Epithelial cell of esophagus (primary cell): Measurements from ENCODE around the gene NACC1.

ENCODE experiments used
- DNase-seq: peaks from one replicate; pipeline ENCODE4 v3.0.0; 2010; ENCODE audit warnings: low read depth
- H3K4me3 ChIP-seq: 2 replicates; pipeline ENCODE4 v1.5.1; 2011; ENCODE audit warnings: mild to moderate bottlenecking, low read length, control low read depth
- TF ChIP-seq, protein P1 (sequence below): IDR thresholded peaks from 2 replicates; pipeline ENCODE4 v1.5.1; 2011; ENCODE audit warnings: low read depth, mild to moderate bottlenecking, low read length, control low read depth, inconsistent platforms; ENCODE audit not compliant: insufficient read depth; ENCODE audit errors: missing control alignments

Gene NACC1

DNA sequence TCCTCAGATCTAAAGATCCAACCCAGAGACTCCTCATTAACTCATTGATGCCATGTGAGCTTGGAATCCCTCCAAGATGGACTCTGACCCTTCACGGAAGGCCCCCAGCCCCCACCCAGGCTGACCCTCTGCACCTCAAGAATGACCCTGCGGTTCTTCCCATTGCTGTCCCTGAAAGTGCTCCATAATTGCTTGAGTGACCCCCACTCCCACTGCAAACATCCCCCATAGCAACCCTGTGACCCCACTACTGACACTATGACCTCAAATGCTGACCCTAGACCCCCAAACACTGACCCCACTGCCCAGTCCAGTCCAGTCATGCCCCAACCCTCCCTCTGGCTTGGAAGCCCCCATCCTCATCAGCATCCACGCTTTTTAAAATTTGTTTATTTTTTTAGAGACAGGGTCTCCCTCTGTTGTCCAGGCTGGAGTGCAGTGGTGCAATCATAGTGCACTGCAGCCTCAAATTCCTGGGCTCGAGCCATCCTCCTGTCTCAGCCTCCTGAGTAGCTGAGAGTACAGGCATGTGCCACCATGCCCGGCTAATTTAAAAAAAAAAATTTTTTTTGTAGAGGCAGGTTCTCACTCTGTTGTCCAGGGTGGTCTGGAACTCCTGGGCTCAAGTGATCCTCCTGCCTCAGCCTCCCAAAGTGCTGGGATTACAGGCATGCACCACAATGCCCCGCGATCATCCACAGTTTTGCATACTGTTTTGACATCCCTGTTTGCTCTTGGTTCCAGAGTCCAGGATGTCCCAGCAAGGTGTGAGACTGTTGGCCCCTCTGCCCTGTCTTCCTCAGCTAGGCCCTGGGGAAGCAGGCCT, 16.3 kb upstream of the NACC1 start:
- TF ChIP-seq, protein P1, sequence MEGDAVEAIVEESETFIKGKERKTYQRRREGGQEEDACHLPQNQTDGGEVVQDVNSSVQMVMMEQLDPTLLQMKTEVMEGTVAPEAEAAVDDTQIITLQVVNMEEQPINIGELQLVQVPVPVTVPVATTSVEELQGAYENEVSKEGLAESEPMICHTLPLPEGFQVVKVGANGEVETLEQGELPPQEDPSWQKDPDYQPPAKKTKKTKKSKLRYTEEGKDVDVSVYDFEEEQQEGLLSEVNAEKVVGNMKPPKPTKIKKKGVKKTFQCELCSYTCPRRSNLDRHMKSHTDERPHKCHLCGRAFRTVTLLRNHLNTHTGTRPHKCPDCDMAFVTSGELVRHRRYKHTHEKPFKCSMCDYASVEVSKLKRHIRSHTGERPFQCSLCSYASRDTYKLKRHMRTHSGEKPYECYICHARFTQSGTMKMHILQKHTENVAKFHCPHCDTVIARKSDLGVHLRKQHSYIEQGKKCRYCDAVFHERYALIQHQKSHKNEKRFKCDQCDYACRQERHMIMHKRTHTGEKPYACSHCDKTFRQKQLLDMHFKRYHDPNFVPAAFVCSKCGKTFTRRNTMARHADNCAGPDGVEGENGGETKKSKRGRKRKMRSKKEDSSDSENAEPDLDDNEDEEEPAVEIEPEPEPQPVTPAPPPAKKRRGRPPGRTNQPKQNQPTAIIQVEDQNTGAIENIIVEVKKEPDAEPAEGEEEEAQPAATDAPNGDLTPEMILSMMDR = no peak
- no peak for DNase-seq
- no peak overlapping the region for H3K4me3 ChIP-seq

DNA sequence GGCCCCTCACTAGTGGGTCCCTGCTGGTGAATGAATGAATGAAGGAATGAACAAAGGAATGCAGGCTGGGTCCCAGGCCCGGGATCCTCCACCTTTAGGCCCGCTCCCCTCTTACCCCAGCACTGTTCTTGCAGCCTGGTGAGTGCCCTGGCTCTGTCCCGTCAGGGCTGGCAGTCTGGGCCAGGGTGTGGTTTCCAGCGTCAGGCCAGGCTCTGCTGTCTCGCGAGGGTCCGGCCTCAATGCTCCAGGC, 15.7 kb upstream of the NACC1 start:
- H3K4me3 ChIP-seq = peak overlapping the region; percentile 24
- DNase-seq = no peak
- TF ChIP-seq, protein P1 = no peak

DNA sequence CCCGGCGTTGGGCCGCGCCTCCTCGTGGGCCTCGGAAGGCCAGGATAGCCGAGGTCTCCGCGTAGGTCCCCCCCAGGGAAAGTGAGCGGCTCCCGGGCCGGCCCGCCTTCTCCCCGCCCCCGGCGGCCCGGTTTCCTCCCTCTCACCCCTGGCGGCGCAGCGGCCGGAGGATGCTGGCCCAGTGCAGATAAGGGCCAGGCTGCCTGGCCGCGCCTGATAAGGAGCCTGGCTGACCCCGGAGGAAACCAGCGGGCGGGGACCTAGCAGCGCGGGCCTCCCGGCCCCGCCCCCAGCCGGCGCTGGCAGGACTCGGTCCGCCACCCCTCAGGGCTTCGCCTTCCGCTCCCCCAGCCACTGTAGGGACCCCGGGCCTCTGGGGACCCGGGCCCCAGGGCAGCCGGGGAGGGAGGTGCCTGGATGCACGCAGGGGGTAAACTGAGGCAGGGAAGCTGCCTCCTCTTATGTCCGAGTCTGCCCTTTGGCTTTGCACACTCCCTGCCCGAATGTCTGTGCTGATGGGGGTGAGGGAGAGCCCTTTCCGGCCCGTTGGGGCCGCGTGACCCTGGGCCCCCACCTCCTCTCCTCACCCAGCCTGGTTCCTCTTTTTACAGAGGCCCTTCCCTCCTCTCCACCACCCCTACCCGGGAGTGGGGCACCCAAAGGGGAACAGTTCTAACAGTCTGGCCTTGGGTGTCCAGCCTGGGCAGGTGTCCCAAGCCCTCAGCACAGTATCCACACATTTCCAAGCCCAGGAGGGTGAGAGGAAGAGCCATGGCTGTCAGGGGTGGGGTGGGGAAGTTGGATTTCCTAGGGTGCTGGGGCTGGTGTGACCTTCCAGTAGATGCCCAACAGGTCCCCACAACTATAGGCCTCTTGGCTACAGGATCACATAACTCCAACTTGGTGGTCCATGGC, 15.1 kb upstream of the NACC1 start, which contains the start of gene LYL1:
LYL1 (minus strand) TSS at position 193 of the 915 bp plus-strand sequence. CDS start 1,687 bp downstream, outside the sequence.
- TF ChIP-seq, protein P1 = no peak
- peak within 1 kb of the TSS; percentile 24 for H3K4me3 ChIP-seq

DNA sequence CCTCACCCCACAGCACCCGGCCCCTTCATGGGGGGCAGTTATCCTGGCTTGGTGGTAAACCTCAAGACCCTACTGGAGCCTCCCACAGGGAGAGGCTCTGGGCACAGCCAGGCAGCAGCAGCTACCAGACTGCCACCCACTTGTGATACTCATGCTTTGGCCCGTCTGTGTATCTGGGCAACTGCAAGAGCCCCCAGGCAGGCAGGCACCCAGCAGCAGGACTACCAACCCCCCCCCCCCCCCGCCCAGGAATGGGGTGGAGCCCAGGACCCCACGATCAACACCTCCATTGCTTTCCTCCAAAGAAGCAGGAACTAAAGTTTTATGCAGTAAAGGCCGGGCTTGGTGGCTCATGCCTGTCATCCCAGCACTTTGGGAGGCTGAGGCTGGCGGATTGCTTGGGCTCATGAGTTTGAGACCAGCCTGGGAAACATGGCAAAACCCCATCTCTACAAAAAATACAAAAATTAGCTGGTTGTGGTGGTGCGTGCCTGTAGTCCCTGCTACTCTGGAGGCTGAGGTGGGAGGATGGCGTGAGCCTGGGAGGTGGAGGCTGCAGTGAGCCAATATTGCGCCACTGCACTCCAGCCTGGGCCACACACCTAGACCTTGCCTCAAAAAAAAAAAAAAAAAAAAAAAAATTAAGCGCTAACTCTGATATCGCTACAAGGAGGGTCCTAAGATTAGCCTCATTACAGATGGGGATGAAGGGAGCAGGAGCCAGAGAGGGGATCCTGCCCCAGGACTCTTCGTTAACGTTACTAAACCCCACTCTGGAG, 14.3 kb upstream of the NACC1 start:
- DNase-seq = no peak
- H3K4me3 ChIP-seq = no peak overlapping the region
- TF ChIP-seq, protein P1 = no peak

More for the DNA sequence above, 15.1 kb upstream of the NACC1 start, which contains the start of gene LYL1:
- DNase-seq = no peak

DNA sequence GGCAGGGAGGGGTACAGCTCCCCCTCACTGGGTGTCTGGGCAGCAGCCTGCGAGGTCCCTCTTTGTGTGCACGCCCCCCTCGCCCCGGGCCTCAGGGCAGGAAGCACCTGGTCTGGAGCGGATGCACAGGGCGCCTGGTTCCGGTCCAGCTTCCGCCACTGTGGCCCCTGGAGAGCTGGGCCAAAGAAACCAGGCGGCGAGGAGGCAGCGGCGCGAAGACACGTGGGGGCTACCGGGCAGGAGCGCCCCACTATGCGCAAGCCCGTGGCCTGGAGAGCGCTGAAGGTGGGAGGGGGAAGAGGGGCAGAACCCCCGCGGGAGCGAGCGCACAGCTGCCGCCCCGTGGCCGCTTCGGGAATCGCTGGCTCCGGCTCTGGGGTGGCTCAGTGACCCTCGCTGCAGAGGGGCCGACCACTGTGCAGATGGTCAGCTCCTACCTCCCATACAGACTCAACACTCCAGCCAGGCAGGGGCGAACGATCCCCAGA, 13.7 kb upstream of the NACC1 start:
- TF ChIP-seq, protein P1 = peak; percentile 64
- no peak for DNase-seq
- no peak overlapping the region for H3K4me3 ChIP-seq
